Activated naive CD4-positive, alpha-beta T cell treated with anti-CD3 and anti-CD28 coated beads, Interleukin-2, amount 50 U/mL, for 72 hours (primary cell): ENCODE data around the gene RIC8B. TPM values are rescaled to one million over a fixed set of nuclear protein-coding genes. Genes with fewer than 3 reads are reported as not detected.
A peak's percentile ranks its signal among the peaks of the same experiment; 100 is the strongest.

ENCODE experiments used
- ATAC-seq, 2 donors: fragments of 150-1000 bp; cut with Tn5 transposase; 2 replicates each; pipeline ENCODE4 v1.10.0; 2021; ENCODE audit warnings: mild to moderate bottlenecking in 2 of 2, moderate library complexity in 2 of 2
- DNase-seq, 2 donors: peaks; one replicate each; pipeline ENCODE4 v3.0.0; 2021 to 2022; ENCODE audit warnings: low spot score in 2 of 2
- H3K27ac Mint-ChIP-seq, 2 donors: one replicate each; pipeline ENCODE4 v1.8.0; 2022; ENCODE audit warnings: mild to moderate bottlenecking in 2 of 2, mixed read lengths in 2 of 2
- H3K36me3 Mint-ChIP-seq, 2 donors: one replicate each; pipeline ENCODE4 v1.8.0; 2022; ENCODE audit warnings: mixed read lengths in 2 of 2
- H3K9me3 Mint-ChIP-seq, 2 donors: one replicate each; pipeline ENCODE4 v1.8.0; 2022; ENCODE audit warnings: mixed read lengths in 2 of 2
- total RNA-seq, 2 donors: library from RNA; stranded (reverse); gene quantifications; one replicate each; pipeline ENCODE4 v1.2.3, GENCODE V29; 2022

Gene RIC8B
- total RNA-seq, 2 donors from 2014 or later: 9.2 to 16.5 TPM

DNA sequence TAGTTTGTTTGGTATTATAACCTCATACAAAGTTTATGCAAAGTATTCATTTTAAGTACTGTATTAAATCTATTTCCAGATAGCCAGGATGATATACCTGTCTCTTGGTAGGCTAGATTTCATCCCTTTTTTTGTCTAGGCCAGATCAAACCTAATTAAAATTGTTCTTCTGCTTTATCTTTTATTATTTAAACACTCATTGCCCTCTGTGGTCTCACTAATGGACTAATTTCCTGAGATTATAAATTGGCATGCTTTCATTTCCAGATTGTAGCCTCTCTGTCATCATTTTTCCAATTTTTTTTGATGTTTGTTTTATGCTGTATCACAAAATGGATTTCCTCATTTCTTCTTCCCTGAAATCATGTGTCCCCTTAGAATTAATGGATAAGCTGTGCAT, 95.6 kb downstream of the RIC8B start:
- ATAC-seq: no peak
- no peaks in the 10 kb centered on the region for H3K36me3 Mint-ChIP-seq
- H3K9me3 Mint-ChIP-seq: no peaks in the 10 kb centered on the region
- no peak overlapping the region for H3K27ac Mint-ChIP-seq
- no peak for DNase-seq

DNA sequence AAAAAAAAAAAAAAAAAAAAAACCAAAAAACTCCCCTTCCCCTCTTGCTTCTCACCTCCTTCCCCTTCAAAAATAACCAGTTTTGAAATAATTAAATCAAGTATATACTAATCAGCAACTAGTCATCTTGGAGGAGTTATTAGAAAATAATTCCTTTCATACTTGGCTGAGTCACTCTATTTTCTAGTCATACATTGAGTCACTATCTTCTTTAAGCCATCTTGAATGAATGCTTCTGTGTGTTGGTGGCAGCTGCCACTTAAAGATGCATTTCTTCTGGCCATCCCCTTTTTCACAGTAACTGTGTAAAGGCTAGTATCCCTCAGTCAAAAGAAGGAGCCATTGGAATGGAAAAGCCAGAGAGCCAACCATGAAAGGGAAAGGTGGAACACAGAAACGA, 97.0 kb downstream of the RIC8B start:
- no peaks in the 10 kb centered on the region for H3K9me3 Mint-ChIP-seq
- ATAC-seq (peak in 1 of 2 donors; percentile 35), DNase-seq (no peak)
- H3K36me3 Mint-ChIP-seq: no peaks in the 10 kb centered on the region
- H3K27ac Mint-ChIP-seq: peak overlapping the region in 1 of 2 donors; percentile 38

DNA sequence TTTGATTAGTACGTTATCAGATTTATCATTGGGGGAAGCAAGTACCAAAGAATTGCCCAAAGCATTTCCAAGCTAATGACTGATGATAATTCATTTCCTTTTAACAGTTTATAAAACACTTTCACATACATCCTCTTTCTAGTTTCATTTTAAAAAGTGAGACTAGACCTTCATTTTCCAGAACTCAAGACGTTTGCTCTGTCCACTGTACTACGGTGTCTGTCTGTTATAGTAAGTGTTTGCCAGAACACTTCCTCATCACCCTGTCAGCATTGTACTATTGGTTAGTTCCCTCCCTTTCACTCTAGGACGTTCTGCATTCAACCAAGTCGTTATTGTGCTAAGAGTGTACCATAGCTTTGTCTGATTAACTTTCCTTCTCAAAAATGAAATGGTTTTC, 99.5 kb downstream of the RIC8B start:
- ATAC-seq (no peak), DNase-seq (no peak)
- Mint-ChIP-seq H3K9me3 (no peaks in the 10 kb centered on the region), H3K27ac (no peak overlapping the region), H3K36me3 (no peaks in the 10 kb centered on the region)

DNA sequence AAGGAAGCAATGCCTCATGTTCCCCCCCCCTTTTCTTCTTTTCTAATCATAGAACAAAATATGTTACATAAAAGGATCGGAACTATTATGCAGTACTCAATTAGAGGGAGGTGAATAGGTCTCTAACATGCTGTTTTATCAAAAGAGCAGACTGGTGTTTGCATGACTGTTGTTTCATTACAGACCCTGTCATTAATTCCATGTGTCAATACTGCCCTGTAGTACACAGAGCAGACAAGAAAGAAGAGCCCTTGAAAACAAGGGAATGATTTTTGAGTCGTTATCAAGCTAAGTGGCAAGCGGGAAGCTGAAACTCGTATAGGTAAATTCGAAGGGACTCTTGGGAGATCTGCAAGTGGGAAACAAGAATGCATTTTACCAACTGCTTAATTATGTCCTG, 104.3 kb downstream of the RIC8B start:
- DNase-seq: no peak
- Mint-ChIP-seq H3K36me3 (no peaks in the 10 kb centered on the region), H3K9me3 (no peaks in the 10 kb centered on the region), H3K27ac (no peak overlapping the region)
- no peak for ATAC-seq

DNA sequence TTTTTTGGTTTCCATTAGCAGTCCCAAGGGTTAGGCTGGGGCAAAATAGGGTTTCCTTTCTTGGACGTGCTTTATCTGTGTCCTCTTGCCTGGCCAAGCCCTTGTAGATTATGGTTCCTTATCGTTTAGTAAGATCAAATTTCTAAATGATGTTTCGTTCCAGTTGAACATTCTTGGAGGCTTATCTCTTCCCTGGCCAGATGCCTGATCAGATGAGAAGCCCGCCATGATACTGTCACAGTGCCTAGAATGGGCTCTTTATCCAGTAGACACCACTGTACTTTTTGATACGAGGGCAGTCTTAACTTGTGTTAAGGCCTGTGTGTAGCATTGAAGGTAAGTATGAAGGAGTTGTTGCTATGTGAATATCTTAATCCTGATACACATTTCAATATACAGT, 105.1 kb downstream of the RIC8B start:
- Mint-ChIP-seq H3K27ac (no peak overlapping the region), H3K9me3 (no peaks in the 10 kb centered on the region), H3K36me3 (no peaks in the 10 kb centered on the region)
- ATAC-seq (no peak), DNase-seq (no peak)

DNA sequence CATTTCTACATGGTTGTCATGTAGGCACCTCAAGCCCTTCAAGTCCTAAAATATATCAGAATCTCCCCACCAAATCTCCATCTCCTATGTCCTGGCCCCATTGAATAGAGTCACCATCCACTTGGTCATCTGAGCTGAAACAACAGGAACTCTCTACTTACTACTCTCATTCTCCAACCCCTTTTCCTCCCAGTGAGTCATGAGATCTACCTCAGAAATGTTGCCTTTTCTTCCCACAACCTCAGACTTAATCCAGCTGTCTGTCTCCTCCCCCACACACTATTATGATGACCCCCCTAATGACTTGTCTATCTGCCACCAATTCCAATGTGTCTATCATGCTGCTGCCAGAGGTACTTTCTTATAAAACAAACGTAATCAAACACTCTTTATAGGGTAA, 108.9 kb downstream of the RIC8B start:
- H3K36me3 Mint-ChIP-seq: no peaks in the 10 kb centered on the region
- peak overlapping the region in 1 of 2 donors; percentile 11 for H3K27ac Mint-ChIP-seq

DNA sequence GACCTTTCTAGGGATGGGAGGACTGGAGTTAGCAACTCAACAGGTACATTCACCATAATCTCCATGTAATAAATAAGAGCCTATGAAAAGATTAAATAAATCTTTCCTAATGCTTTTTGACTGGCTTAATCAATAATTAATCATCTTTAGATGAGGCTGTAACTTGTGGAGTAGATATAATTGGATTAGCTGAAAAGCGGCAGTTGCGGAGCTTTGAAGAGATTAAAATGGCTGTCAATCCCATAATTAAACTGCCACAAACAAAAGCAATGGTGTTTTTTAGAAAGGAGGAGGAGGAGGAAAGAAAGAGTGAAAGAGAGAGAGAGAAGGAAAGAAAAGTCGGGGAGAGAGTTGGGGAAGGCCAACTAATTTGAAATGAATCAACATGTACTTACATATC, 110.5 kb downstream of the RIC8B start:
- H3K9me3 Mint-ChIP-seq: no peaks in the 10 kb centered on the region
- ATAC-seq (no peak), DNase-seq (no peak)
- no peaks in the 10 kb centered on the region for H3K36me3 Mint-ChIP-seq
- H3K27ac Mint-ChIP-seq: peak overlapping the region in 1 of 2 donors; percentile 2

More for the DNA sequence above, 108.9 kb downstream of the RIC8B start:
- ATAC-seq: no peak
- H3K9me3 Mint-ChIP-seq: no peaks in the 10 kb centered on the region
- no peak for DNase-seq

DNA sequence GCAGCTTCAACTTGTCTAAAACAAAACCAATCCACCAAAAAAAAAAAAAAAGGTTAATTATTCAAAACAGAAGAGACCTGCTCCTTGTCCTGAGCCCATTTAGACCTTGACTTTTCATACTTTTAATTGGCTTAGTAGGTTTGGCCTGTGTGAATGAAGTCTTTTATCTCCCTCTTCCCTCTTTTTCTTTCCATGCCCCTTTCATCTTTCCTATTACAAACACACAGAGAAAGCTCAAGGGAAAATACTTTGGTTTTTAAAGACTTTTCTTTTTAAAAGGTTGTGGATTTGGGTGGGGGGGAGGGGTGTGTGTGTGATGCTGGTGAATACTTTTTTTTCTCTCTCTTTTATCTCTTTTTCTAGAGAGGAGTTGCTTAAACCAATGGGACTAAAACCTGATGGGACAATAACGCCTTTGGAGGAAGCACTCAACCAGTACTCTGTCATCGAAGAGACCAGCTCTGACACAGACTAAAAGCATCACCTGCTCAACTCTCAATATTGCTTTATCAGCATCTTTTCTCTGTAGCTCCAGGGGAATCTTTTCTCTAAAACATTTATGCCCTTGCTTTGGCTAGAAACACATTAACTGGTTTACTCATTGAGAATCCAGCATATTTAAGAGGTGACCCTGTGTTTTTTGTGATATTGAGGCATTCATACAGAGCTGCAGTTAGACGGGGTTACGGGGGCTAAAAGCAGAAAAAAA, 111.2 kb downstream of the RIC8B start:
- ATAC-seq (no peak), DNase-seq (no peak)
- Mint-ChIP-seq H3K9me3 (no peaks in the 10 kb centered on the region), H3K36me3 (no peaks in the 10 kb centered on the region), H3K27ac (no peak overlapping the region)

DNA sequence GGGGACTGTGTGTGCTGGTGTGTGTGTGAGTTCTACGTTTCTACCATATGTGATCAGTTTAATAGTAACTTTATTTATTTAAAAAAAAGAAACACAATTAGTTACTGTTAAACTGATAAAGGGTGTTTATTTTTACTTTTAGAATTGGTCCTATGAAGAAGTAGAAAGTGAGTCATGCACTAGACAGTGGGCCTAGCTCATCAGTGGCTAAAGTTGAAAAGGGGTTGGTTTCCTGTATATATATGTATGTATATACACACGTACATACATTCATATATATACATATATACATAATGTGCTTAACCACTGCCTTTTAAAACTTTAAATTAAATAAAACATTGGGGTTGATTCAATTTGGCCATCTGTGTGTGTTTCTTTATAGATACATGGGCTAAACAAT, 112.5 kb downstream of the RIC8B start:
- no peaks in the 10 kb centered on the region for H3K36me3 Mint-ChIP-seq
- no peaks in the 10 kb centered on the region for H3K9me3 Mint-ChIP-seq
- DNase-seq (no peak), ATAC-seq (peak in 1 of 2 donors; percentile 44)
- H3K27ac Mint-ChIP-seq: no peak overlapping the region

DNA sequence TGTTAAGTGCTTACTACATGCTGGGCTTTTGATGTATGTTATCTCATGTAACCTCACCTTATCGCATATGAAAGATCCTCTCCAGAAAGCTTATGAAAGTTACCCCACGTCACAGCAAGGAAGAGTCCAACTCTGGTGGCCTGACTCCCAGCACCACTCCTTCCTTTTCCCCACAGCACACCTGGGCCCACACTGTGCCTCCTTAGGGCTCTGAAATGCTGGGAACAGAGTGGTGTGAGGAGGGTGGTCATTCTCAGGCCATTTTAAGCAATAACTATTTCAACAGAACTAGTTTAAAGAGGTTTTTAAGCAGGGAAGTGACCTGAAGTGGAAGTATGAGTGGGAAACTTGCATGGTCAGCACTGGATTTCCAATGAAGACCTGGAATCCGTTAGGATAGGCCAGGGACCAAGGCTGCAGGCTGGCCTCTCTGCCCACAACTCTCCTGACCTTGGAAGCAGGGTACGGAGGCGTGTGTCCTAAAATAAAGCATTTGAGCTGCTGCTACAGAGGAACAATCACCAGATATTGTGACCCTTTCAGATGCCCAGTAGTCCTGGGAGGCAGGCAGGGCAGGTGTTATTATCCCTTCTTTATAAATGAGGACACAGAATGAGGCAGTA, 114.0 kb downstream of the RIC8B start:
- ATAC-seq: no peak
- no peaks in the 10 kb centered on the region for H3K9me3 Mint-ChIP-seq
- no peaks in the 10 kb centered on the region for H3K36me3 Mint-ChIP-seq
- no peak for DNase-seq
- no peak overlapping the region for H3K27ac Mint-ChIP-seq

DNA sequence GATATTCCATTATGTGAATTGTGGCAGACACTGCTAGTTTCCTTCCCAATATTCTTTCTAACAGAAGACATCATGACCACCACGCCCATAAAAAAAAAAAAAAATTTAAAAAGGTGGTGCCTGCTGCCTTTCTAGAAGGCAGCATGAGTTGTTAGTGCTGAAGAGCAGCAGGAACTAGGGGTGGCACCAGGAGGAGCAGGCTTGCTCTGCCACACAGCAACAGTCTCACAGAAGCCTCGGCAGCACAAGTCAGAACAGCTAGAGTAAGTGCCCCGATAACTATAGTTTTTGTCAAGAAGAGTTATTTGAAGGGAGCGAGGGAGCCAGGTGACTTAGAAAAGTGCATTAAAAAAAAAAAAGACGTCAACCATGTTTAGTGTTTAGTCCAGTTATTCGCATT, 114.8 kb downstream of the RIC8B start:
- no peak overlapping the region for H3K27ac Mint-ChIP-seq

DNA sequence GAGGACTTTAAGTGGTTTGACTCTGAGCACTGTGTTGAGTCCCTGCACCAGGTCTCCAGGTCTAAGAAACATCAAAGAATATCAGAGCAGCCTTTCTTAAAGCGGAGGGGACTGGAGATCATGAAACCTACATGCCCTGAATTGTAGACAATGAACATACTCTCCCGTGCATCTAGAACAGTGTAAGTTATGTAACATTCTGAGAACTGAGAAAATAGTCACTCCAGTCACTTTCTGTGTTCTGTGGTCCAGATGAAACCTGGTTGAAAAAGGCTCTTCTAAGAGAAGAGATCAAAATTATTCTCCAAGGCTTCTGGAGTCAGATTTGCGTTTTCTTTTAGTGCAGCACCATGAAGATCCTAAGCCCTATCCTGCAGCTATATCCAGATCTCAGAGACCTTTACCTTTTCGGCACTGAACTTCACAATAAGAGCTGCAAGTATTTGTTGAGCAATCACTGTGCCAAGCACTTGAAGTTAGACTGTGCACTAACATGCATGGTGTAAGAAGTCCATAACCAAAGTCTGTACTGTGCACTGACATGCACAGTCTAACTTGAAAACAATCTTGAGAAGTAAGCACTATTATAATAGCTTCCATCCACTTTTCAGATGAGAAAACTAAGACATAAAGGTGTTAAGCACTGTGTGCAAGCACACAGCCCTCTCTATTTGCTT, 115.6 kb downstream of the RIC8B start:
- Mint-ChIP-seq H3K9me3 (no peaks in the 10 kb centered on the region), H3K27ac (no peak overlapping the region), H3K36me3 (no peaks in the 10 kb centered on the region)
- ATAC-seq (no peak), DNase-seq (no peak)

More for the DNA sequence above, 114.8 kb downstream of the RIC8B start:
- DNase-seq (no peak), ATAC-seq (no peak)
- H3K9me3 Mint-ChIP-seq: no peaks in the 10 kb centered on the region
- H3K36me3 Mint-ChIP-seq: no peaks in the 10 kb centered on the region

DNA sequence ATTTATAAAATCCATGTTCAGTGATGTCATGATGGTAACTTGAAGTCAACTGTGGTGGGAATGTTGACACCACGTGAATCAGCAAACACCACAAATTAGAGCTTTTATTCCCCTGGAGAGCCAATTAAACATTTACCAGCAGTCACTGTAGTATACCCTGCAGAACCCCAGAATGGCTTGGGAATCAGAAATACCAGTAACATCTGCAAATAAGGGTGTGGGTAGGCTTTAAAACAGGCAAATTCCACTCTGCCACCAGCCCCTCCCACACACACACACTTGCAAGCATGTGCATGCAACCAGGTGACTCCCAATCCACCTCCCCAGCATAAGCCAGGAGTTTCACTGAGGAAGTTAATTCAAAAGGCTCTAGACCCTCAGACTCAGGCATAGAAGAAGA, 117.6 kb downstream of the RIC8B start:
- no peaks in the 10 kb centered on the region for H3K36me3 Mint-ChIP-seq
- DNase-seq (no peak), ATAC-seq (no peak)
- peaks cover 0 to 3% of the 10 kb centered on the region in 2 donors for H3K9me3 Mint-ChIP-seq
- H3K27ac Mint-ChIP-seq: no peak overlapping the region

DNA sequence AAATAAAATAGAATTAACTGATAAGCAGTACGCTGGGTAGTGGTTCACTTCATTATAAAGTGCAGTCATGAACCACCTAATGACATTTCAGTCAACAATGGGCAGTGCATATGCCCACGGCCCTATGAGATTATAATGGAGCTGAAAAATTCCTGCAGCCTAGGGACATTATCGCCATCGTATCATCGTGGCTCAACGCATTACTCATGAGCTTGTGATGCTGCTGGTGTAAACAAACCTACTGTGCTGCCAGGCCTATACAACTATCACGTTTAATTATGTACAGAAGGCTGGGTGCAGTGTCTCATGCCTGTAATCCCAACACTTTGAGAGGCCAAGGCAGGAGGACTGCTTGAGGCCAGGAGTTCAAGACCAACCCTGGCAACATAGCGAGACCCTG, 119.0 kb downstream of the RIC8B start:
- Mint-ChIP-seq H3K27ac (no peak overlapping the region), H3K9me3 (peaks cover 0 to 3% of the 10 kb centered on the region in 2 donors), H3K36me3 (no peaks in the 10 kb centered on the region)
- DNase-seq (no peak), ATAC-seq (no peak)

DNA sequence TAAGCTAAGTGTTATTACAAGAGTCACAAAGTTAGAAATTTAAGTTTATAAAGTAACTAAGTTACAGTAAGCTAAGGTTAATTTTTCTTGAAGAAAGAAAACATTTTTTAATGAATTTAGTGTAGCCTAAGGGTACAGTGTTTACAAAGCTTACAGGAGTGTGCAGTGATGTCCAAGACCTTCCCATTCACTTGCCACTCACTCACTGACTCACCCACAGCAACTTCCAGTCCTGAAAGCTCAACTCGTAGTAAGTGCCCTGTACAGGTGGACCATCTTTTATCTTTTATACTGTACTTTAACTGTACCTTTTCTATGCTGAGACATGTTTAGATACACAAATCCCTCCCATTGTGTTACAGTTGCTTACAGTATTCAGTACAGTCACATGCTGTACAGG, 120.3 kb downstream of the RIC8B start:
- Mint-ChIP-seq H3K9me3 (peaks cover 0 to 3% of the 10 kb centered on the region in 2 donors), H3K27ac (peak overlapping the region in 1 of 2 donors; percentile 80), H3K36me3 (no peaks in the 10 kb centered on the region)
- ATAC-seq (no peak), DNase-seq (no peak)

DNA sequence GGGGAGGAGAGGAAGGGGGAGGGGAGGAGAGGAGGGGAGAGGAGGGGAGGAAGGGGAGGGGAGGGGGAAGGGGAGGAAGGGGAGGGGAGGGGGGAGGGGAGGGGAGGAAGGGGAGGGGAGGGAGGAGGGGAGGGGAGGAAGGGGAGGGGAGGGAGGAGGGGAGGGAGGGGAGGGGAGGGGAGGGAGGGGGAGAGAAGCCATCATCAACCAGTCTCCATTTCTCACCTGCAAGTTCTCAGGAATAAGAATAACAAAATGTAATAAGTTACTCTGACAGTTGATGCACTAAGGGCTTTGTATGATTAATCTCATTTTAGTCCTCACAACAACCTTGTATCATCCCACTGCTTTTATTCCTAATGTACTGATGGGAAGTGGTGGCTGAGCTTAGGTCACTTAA, 122.1 kb downstream of the RIC8B start:
- DNase-seq: no peak

DNA sequence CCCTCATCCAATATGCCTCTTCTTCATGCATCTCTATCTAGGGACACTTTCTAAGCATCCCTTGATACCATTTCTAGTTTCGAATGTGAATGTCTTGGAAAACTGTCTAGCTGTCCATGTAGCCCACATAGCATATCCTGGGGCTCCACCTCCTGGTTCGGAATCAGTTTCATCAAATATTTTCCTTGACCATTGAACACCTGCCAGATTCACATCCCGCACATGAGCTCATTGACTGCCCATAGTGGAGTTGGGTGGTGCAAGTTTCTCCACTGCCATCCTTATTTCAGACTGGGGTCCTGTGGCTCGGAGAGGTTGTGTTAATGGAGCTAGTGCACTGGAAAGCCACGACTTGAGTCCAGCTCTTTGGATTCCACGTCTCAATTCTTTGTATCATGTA, 122.6 kb downstream of the RIC8B start:
- ATAC-seq: no peak
- H3K27ac Mint-ChIP-seq: no peak overlapping the region
- DNase-seq: no peak
- peaks cover 0 to 3% of the 10 kb centered on the region in 2 donors for H3K9me3 Mint-ChIP-seq
- H3K36me3 Mint-ChIP-seq: no peaks in the 10 kb centered on the region

More for the DNA sequence above, 122.1 kb downstream of the RIC8B start:
- Mint-ChIP-seq H3K36me3 (no peaks in the 10 kb centered on the region), H3K9me3 (peaks cover 0 to 3% of the 10 kb centered on the region in 2 donors), H3K27ac (peak overlapping the region in 1 of 2 donors; percentile 80)
- ATAC-seq: no peak
